Measurements from ENCODE around the gene NRXN3.

Gene NRXN3

DNA sequence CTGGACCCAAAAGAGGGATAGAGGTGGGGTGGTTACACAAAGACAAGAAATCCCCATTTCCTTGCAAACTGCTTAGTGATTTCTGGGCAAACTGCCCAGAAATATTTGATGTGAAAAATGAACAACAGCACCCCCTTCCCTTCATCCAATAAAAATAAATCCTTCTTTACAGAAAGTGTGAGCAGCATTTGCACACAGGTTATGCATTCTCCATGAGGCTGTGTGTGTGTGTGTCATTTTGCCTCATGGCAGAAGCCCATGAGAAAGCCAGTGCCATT, 17.2 kb upstream of the NRXN3 start:
- no peak for DNase-seq (ENCODE audit: low spot score)
- TF ChIP-seq, protein P1, sequence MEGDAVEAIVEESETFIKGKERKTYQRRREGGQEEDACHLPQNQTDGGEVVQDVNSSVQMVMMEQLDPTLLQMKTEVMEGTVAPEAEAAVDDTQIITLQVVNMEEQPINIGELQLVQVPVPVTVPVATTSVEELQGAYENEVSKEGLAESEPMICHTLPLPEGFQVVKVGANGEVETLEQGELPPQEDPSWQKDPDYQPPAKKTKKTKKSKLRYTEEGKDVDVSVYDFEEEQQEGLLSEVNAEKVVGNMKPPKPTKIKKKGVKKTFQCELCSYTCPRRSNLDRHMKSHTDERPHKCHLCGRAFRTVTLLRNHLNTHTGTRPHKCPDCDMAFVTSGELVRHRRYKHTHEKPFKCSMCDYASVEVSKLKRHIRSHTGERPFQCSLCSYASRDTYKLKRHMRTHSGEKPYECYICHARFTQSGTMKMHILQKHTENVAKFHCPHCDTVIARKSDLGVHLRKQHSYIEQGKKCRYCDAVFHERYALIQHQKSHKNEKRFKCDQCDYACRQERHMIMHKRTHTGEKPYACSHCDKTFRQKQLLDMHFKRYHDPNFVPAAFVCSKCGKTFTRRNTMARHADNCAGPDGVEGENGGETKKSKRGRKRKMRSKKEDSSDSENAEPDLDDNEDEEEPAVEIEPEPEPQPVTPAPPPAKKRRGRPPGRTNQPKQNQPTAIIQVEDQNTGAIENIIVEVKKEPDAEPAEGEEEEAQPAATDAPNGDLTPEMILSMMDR (IDR thresholded peaks at IDR 0.05; ENCODE audit: extremely low read depth, missing control alignments), result no peak

DNA sequence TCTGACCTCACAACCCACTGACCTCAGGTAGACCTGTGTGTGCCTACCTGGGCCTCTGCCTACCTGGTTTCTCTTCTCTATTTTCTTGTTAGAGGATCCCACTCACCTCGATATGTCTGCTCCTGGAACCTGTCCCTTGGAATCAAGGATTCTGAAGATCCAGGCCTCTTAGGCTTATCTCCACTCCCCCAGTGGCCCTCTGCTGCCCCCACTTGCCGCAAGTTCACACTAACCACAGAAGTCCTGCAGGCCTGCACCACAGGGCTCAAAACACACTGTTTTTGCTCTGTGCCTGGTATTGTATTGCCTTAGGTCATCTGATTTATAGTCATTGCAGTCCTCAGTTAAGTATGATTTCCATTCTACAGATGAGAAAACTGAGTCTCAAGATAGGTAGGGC, 15.3 kb upstream of the NRXN3 start:
- TF ChIP-seq, protein P1 (IDR thresholded peaks at IDR 0.05; ENCODE audit: extremely low read depth, missing control alignments), result peak; percentile 15
- no peak for DNase-seq (ENCODE audit: low spot score)

DNA sequence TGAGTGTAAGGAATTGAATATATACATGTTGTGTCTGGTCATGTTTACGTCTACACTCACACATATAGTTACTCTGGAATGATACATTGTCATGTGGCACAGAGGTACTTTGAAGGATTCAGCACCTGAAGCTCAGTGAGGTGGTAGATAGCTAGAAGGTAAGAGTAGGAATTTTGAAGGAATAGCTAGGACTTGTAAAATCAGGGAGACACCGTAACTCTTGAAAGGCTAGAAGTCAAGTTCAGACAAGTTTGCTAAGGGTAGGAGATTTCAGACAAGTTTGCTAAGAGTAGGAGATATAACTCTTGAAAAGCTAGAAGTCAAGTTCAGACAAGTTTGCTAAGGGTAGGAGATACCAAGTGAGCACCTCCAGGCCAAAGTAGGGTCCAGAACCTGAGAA, 14.0 kb upstream of the NRXN3 start:
- TF ChIP-seq, protein P1 (IDR thresholded peaks at IDR 0.05; ENCODE audit: extremely low read depth, missing control alignments), result no peak
- no peak for DNase-seq (ENCODE audit: low spot score)

DNA sequence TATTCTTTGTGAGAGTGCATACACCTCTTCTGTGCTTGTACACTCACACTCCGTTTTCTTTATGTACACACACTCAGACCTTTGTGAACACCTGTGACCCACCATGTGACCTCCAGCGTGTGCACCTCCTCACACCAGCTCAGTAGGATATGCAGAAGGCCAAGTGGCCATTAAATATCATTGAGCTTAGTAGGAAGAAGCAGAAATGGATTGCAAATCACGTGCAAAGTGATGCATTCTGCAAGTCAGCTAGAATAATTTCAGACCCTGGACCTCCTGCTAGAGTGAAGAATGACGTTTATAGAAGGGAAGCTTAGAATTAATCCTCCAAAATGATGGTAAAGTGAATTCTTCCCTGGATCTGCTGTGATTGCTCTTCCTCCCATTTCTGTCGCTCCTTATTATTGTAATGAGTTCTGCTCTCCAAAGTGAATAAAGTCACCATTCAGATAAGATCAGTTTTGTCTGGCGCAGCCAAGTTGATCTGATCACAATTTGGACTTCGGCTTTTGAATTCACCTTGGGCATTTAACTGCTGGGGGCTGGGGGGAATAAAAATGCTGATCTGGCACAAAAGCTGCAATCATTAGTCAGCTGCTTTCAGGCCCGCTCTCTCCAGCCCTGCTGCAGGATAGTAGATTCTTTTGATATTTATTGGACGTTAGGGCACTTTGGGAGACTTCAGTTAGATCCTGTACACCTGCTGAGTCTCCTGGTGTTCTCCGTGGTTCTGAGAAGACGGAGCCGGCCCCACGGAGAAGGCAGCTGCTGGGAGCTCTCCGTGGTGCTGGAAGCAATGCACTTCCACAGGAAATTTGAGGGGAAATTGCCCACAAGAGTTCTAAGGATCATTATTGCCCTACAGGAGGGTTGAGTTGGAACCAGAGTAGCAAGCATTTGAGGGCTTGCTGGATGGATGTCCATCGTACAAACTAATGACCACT, 12.4 kb upstream of the NRXN3 start:
- DNase-seq (ENCODE audit: low spot score), result no peak

DNA sequence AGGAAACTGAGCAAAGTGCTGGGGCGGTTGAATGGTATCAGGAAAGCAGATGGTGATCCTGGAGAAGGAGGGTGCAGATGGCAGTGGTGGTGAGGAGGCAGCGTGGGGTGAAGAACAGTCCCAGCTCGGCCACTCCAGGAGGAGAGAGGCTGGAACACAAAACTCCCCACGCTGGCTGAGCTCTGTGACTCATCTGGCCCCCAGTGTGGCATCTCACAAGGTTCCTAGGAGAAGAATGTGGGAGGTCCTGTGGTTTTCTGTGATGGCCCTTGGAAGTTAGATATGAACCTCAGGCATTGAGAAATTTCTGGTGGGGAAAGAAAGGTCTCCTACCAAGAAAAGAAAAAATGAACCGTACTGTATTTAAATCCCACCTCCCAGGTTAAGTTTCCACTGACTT, 8.0 kb upstream of the NRXN3 start:
- no peak for DNase-seq (ENCODE audit: low spot score)
- TF ChIP-seq, protein P1 (IDR thresholded peaks at IDR 0.05; ENCODE audit: extremely low read depth, missing control alignments), result no peak

More for the DNA sequence above, 12.4 kb upstream of the NRXN3 start:
- TF ChIP-seq, protein P1 (IDR thresholded peaks at IDR 0.05; ENCODE audit: extremely low read depth, missing control alignments), result no peak

DNA sequence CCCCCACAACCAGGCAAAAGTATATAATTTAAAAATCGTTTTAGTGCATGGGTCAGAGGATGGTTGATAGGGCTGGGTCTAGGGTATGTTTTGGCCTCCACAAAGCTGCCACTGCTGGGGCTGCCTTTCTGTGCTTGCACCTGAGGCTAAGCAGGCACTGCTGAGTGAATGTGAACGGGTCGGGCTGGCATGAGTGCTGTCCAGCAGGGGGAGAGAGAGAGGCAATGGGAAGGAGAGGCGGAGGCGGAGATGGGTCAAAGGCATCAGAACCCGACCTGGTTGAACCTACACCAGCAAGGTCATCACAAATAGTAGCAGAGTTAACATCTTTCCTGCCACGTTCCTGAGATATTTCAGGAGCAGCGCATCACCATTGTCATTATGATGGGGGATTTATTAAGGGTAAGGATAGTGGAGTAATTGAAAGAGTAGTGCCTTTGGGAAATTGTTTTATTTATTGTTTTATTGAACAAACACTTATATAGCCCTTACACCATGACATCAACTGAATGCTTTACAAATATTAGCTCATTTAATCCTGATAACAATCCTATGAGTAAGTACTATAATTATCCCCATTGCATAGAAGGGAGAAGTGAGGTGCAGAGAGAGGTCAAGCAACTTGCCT, 5.8 kb upstream of the NRXN3 start:
- DNase-seq (ENCODE audit: low spot score), result peak; percentile 25
- TF ChIP-seq, protein P1 (IDR thresholded peaks at IDR 0.05; ENCODE audit: extremely low read depth, missing control alignments), result peak; percentile 25

DNA sequence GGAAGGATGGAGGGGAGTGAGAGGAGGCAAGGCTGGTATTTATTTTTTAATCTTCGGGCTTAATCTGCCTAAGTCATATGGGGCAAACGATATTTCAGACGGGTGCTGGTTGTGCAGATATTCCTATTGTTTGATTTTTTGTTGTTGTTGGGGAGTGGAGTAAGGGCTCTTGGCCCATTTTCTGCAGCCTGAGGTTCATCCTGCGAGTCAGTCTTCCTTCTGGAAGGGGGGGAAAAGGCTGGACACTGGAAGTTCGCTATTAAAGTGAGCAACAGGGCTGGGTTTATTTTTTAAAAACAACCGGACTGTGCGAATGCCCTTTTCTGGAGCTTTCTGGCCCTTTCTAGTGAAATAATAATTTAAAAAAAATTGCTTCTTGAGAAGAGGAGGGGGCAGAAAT, 2.3 kb downstream of the NRXN3 start:
- no peak for DNase-seq (ENCODE audit: low spot score)
- TF ChIP-seq, protein P1 (IDR thresholded peaks at IDR 0.05; ENCODE audit: extremely low read depth, missing control alignments), result no peak

All from GM20000 (cell line).